ENCODE data around the gene PALLD.

PALLD gene

GRCh38 chr4:168488869-168489274 lies 8.0 kb upstream of the PALLD start:
- no peak for DNase-seq (ENCODE audit: low read depth)
- TF ChIP-seq, protein P1, sequence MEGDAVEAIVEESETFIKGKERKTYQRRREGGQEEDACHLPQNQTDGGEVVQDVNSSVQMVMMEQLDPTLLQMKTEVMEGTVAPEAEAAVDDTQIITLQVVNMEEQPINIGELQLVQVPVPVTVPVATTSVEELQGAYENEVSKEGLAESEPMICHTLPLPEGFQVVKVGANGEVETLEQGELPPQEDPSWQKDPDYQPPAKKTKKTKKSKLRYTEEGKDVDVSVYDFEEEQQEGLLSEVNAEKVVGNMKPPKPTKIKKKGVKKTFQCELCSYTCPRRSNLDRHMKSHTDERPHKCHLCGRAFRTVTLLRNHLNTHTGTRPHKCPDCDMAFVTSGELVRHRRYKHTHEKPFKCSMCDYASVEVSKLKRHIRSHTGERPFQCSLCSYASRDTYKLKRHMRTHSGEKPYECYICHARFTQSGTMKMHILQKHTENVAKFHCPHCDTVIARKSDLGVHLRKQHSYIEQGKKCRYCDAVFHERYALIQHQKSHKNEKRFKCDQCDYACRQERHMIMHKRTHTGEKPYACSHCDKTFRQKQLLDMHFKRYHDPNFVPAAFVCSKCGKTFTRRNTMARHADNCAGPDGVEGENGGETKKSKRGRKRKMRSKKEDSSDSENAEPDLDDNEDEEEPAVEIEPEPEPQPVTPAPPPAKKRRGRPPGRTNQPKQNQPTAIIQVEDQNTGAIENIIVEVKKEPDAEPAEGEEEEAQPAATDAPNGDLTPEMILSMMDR (IDR thresholded peaks at IDR 0.05; ENCODE audit: low read depth, low read length): no peak
- TF ChIP-seq MAX (IDR thresholded peaks at IDR 0.05; ENCODE audit: low read depth, low read length) (no peak), MYC (IDR thresholded peaks at IDR 0.05; ENCODE audit: low read depth, low read length) (no peak), POLR2A (IDR thresholded peaks at IDR 0.05; ENCODE audit: extremely low read depth, insufficient read length) (no peak)
- no peak overlapping the region for H3K4me3 ChIP-seq (ENCODE audit: low read depth, low read length)

- DNase-seq (ENCODE audit: low read depth): no peak
- no peak overlapping the region for H3K4me3 ChIP-seq (ENCODE audit: low read depth, low read length)
- no peak for TF ChIP-seq POLR2A (IDR thresholded peaks at IDR 0.05; ENCODE audit: extremely low read depth, insufficient read length)
- TF ChIP-seq, protein P1 (IDR thresholded peaks at IDR 0.05; ENCODE audit: low read depth, low read length): no peak
- no peak for TF ChIP-seq MAX (IDR thresholded peaks at IDR 0.05; ENCODE audit: low read depth, low read length)
- no peak for TF ChIP-seq MYC (IDR thresholded peaks at IDR 0.05; ENCODE audit: low read depth, low read length)
Observed at GRCh38 chr4:168489616-168490015, 7.2 kb upstream of the PALLD start.

GRCh38 chr4:168490711-168491110 lies 6.1 kb upstream of the PALLD start:
- no peak overlapping the region for H3K4me3 ChIP-seq (ENCODE audit: low read depth, low read length)
- DNase-seq (ENCODE audit: low read depth): no peak
- TF ChIP-seq, protein P1 (IDR thresholded peaks at IDR 0.05; ENCODE audit: low read depth, low read length): no peak

- DNase-seq (ENCODE audit: low read depth): no peak
- no peak overlapping the region for H3K4me3 ChIP-seq (ENCODE audit: low read depth, low read length)
- TF ChIP-seq MAX (IDR thresholded peaks at IDR 0.05; ENCODE audit: low read depth, low read length) (no peak), POLR2A (IDR thresholded peaks at IDR 0.05; ENCODE audit: extremely low read depth, insufficient read length) (no peak), MYC (IDR thresholded peaks at IDR 0.05; ENCODE audit: low read depth, low read length) (no peak)
- TF ChIP-seq, protein P1 (IDR thresholded peaks at IDR 0.05; ENCODE audit: low read depth, low read length): no peak
Observed at GRCh38 chr4:168491563-168491962, 5.3 kb upstream of the PALLD start.

DNA sequence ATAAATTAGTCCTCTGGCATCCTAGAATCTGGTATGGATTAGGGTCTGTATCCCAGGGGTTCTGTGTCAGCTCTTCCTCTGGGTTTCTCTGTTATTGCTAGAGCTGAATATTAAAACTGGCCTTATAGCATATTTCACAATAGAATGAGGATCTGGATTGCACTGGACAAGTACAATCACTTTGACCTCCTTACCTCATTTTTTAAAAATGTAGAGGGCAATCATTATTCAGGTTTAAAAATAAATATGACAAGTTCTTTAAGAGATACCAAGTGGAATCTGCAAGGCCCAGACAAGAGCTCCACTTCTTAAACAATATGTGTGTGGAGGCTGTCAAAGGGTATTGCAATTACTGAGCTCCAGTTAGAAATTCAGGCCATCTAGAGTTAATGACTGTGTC lies 1.4 kb downstream of the PALLD start:
- no peak overlapping the region for H3K4me3 ChIP-seq (ENCODE audit: low read depth, low read length)
- TF ChIP-seq, protein P1 (IDR thresholded peaks at IDR 0.05; ENCODE audit: low read depth, low read length): no peak
- no peak for TF ChIP-seq MAX (IDR thresholded peaks at IDR 0.05; ENCODE audit: low read depth, low read length)
- no peak for TF ChIP-seq MYC (IDR thresholded peaks at IDR 0.05; ENCODE audit: low read depth, low read length)
- TF ChIP-seq POLR2A (IDR thresholded peaks at IDR 0.05; ENCODE audit: extremely low read depth, insufficient read length): no peak
- DNase-seq (ENCODE audit: low read depth): no peak

GRCh38 chr4:168499241-168499640 lies 2.4 kb downstream of the PALLD start:
- no peak for DNase-seq (ENCODE audit: low read depth)
- H3K4me3 ChIP-seq (ENCODE audit: low read depth, low read length): no peak overlapping the region
- TF ChIP-seq, protein P1 (IDR thresholded peaks at IDR 0.05; ENCODE audit: low read depth, low read length): no peak
- TF ChIP-seq POLR2A (IDR thresholded peaks at IDR 0.05; ENCODE audit: extremely low read depth, insufficient read length) (no peak), MYC (IDR thresholded peaks at IDR 0.05; ENCODE audit: low read depth, low read length) (no peak), MAX (IDR thresholded peaks at IDR 0.05; ENCODE audit: low read depth, low read length) (no peak)
